Testis (tissue), 3 donors: ENCODE results near the gene SERPINB12. TPM values are rescaled to one million over a fixed set of nuclear protein-coding genes. Genes with fewer than 3 reads are reported as not detected.

Experiments used
- DNase-seq: peaks from one replicate; pipeline ENCODE4 v3.0.0-alpha.2; 2019
- H3K27ac ChIP-seq, 2 donors: fragments of 200-600 bp; sonication (generic); one replicate each; pipeline ENCODE4 v1.5.1; 2019
- H3K27me3 ChIP-seq: fragments of 200-600 bp; sonication (generic); one replicate; pipeline ENCODE4 v1.5.1; 2019
- H3K36me3 ChIP-seq: fragments of 200-600 bp; sonication (generic); one replicate; pipeline ENCODE4 v1.5.1; 2017; ENCODE audit warnings: low read depth; ENCODE audit errors: missing control alignments
- H3K4me1 ChIP-seq: fragments of 200-600 bp; sonication (generic); one replicate; pipeline ENCODE4 v1.5.1; 2019
- H3K4me3 ChIP-seq, 2 donors: fragments of 200-600 bp; sonication (generic); one replicate each; pipeline ENCODE4 v1.5.1; 2017 to 2019
- H3K9me3 ChIP-seq: fragments of 200-600 bp; sonication (generic); one replicate; pipeline ENCODE4 v1.5.1; 2017
- CTCF ChIP-seq, 3 experiments: fragments of 450-650 bp in 2 of 3; fragments of 200-600 bp in 1 of 3; sonication (generic) in 1 of 3; IDR thresholded peaks; one replicate each; pipeline ENCODE4 v1.5.1; 2016 to 2019; ENCODE audit warnings: antibody characterized with exemption in 3 of 3, mild to moderate bottlenecking in 2 of 3, moderate library complexity in 1 of 3
- POLR2A ChIP-seq: fragments of 450-650 bp; IDR thresholded peaks from one replicate; pipeline ENCODE4 v1.6.1; 2017; ENCODE audit warnings: antibody characterized with exemption, mild to moderate bottlenecking, moderate library complexity
- WGBS, 2 donors: methylation state at CpG; one replicate each; pipeline ENCODE4 v1.1.5; 2018; 5-methylcytosine and 5-hydroxymethylcytosine counted together
- intact Hi-C: fragments of 100-400 bp; cut with DNase I; formaldehyde crosslinking; loops from one replicate; pipeline ENCODE4 v1.15.1; 2023; ENCODE audit warnings: low total_unique reads
- polyA plus RNA-seq: library from polyadenylated mRNA; stranded (reverse); fragments of 350-450 nt; fragmentation: Illumina TruSeq; extraction: RNeasy Lipid Tissue Mini Kit (QIAGEN cat#74804); gene quantifications from one replicate; pipeline ENCODE4 v1.2.3, GENCODE V29; 2014; ENCODE audit warnings: low read depth, low replicate concordance; ENCODE audit not compliant: insufficient read depth
- total RNA-seq, 2 donors: library from RNA; depleted of rRNA; stranded (reverse); fragments of >200 nt; gene quantifications; one replicate each; pipeline ENCODE4 v1.2.3, GENCODE V29; 2016

SERPINB12 gene
- total and polyA plus RNA-seq, 3 donors from 2014 or later: 0.56 to 1.1 (median 0.94) TPM

GRCh38 chr18:63603355-63603754 is 61.2 kb downstream of the SERPINB12 start:
- no peak overlapping the region for H3K4me3 ChIP-seq
- H3K27me3 ChIP-seq: no peaks in the 10 kb centered on the region
- no peak overlapping the region for H3K27ac ChIP-seq
- no peaks in the 10 kb centered on the region for H3K9me3 ChIP-seq
- DNase-seq: no peak
- no peaks in the 10 kb centered on the region for H3K4me1 ChIP-seq
- TF ChIP-seq POLR2A: no peak
- TF ChIP-seq CTCF (IDR thresholded peaks at IDR 0.05): no peak
- WGBS, 2 donors: 81 to 83% methylated on average over 1 of the region's 1 CpG
- intact Hi-C loops: no loop called here
- no peaks in the 10 kb centered on the region for H3K36me3 ChIP-seq

DNA sequence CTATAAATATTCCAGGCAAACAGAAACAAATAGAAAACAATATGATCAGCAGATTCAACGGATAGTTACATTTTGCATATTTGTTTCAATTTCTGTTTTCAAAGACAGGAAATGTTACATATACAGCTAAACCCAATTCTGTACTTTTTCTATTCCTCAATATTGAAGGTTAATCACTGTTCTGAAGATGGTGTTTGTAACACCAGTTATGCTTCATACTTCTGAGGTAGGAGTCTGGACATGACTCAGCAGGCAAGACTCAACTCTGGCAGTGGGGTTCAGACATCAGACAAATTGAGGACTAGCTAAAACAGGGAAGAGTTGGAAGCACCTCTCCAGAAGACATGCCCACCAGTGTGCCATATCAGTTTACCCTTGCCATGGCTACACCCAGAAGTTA is 61.6 kb downstream of the SERPINB12 start:
- intact Hi-C loops: no loop called here
- H3K36me3 ChIP-seq: no peaks in the 10 kb centered on the region
- TF ChIP-seq CTCF (IDR thresholded peaks at IDR 0.05) (no peak), POLR2A (no peak)
- no peak for DNase-seq
- no peak overlapping the region for H3K4me3 ChIP-seq
- H3K4me1 ChIP-seq: no peaks in the 10 kb centered on the region
- no peaks in the 10 kb centered on the region for H3K9me3 ChIP-seq
- H3K27me3 ChIP-seq: no peaks in the 10 kb centered on the region
- 24 to 35% methylated on average over 1 of the region's 1 CpG for WGBS, 2 donors
- no peak overlapping the region for H3K27ac ChIP-seq

DNA sequence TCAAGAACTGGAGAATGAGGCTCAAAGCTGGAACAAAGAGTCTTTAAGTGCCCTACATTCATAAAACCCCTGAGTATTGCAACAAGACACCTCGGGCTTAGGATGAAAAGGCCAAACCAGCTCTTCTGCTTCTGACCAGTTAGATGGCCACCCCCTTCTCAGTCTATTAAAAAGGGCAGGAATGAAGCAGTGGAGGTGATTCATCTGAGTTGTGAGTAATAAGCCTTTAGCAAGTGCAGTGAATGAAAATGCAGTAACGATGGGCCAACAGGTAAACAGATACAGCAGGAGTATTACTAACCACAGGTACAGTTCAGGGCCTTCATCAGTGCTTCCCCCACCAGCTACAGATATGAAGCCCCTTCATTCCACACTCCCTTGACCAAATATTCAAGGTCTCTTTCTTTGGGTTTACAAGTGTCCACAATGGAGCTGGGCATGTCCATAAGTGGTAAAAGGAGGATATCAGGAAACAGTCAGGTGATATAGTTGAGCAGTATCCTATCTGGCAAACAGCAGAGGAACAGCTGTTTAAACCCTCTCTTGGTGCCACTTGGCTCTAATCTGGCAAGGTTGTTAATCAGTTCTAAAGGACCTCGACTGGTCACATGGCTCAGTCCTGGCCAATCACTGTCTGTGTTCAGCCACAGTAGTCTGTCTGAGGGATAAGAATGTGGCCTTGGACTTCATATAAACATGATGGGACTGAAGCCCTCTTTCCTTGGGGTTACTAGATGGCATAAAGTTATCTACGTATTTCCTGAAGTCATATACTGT is 62.8 kb downstream of the SERPINB12 start:
- Histone ChIP-seq H3K27me3 (no peaks in the 10 kb centered on the region), H3K4me1 (no peaks in the 10 kb centered on the region), H3K27ac (no peak overlapping the region), H3K36me3 (no peaks in the 10 kb centered on the region), H3K9me3 (no peaks in the 10 kb centered on the region), H3K4me3 (no peak overlapping the region)
- intact Hi-C loops: no loop called here
- DNase-seq: no peak
- TF ChIP-seq POLR2A: no peak
- no peak for TF ChIP-seq CTCF (IDR thresholded peaks at IDR 0.05)
- WGBS, 2 donors: 71 to 86% methylated on average over 4 of the region's 4 CpGs

DNA sequence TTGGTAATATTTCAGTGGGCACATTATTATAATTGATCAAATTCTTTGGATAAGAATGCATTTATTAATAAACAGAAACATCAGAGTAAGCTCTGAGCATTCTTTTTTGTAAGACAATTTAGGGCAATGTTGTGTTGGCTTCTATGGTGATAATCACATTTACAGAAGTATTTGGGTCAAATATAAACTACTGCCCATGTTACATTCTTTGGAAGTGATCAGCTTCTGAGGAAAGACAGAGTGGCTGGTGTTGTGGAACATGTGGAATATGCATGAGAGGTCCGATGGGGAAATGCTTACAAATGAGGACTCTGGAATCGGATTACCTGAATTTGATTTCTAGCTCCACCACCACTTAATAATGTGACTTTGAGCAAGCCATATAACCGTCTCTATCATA is 64.4 kb downstream of the SERPINB12 start:
- intact Hi-C loops: no loop called here
- Histone ChIP-seq H3K4me1 (no peaks in the 10 kb centered on the region), H3K27ac (no peak overlapping the region), H3K4me3 (no peak overlapping the region), H3K9me3 (no peaks in the 10 kb centered on the region), H3K27me3 (no peaks in the 10 kb centered on the region), H3K36me3 (no peaks in the 10 kb centered on the region)
- 79 to 87% methylated on average over 3 of the region's 3 CpGs for WGBS, 2 donors
- DNase-seq: no peak
- no peak for TF ChIP-seq POLR2A
- TF ChIP-seq CTCF (IDR thresholded peaks at IDR 0.05): no peak

GRCh38 chr18:63613420-63613819 is 71.3 kb downstream of the SERPINB12 start:
- TF ChIP-seq POLR2A (no peak), CTCF (IDR thresholded peaks at IDR 0.05) (no peak)
- Histone ChIP-seq H3K36me3 (no peaks in the 10 kb centered on the region), H3K9me3 (no peaks in the 10 kb centered on the region), H3K4me1 (no peaks in the 10 kb centered on the region), H3K27me3 (no peaks in the 10 kb centered on the region), H3K27ac (no peak overlapping the region), H3K4me3 (no peak overlapping the region)
- no peak for DNase-seq
- WGBS, 2 donors: 84 to 90% methylated on average over 4 of the region's 4 CpGs
- intact Hi-C loops: no loop called here
